Activated CD8-positive, alpha-beta memory T cell treated with anti-CD3 and anti-CD28 coated beads for 36 hours (primary cell): ENCODE results near the gene HMGCS2. TPM values are rescaled to one million over a fixed set of nuclear protein-coding genes. Genes with fewer than 3 reads are reported as not detected.

Source experiments
- CTCF ChIA-PET: fragments of 350-600 bp; sonication (Branson Sonifier 250); formaldehyde crosslinking; loops from one replicate; lab custom pipeline; 2021; ENCODE audit warnings: antibody characterized with exemption; lab: Charles Lee
- POLR2A ChIA-PET: fragments of 350-600 bp; sonication (Branson Sonifier 250); formaldehyde crosslinking; loops from one replicate; lab custom pipeline; 2021; ENCODE audit warnings: antibody characterized with exemption; lab: Charles Lee
- total RNA-seq, 2 experiments: library from RNA; stranded (reverse); gene quantifications; one replicate each; pipeline ENCODE4 v1.2.3, GENCODE V29; 2021

Gene HMGCS2
- total RNA-seq, 2 experiments from 2014 or later, result not detected

DNA sequence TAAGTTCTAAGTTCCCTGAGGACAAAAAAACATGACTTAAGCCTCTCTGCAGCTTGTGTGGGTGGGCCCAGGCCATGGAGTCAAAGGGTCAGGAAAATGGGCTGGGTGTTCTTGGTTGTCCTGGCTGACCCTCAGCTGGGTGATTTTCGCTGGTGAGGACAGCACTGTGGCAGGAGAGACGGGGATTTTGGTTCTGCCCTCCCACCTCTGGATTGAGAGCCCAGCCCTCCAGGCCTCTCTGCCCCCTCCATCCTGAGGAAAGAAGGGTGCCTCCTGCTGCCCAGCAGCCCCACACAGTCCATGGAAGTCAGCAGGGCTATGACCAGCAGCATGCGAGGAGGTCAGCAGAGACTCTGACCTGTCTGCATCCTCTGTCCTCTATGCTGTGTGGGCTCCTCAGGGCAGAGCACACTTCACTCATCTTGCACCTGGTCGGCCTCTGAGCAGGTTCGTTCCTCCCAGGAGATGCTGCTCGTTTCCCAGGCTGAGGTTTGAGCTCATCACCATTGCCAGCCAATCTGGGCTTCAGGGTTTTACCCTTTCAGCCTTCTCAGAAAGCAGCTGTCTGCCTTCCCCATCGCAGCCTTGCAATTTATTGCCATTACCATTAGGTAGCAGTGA lies 30.5 kb downstream of the HMGCS2 start:
- POLR2A ChIA-PET, result no interaction called here
- CTCF ChIA-PET, result interaction anchor here (0.7 kb wide), 1 partner anchor 169 kb away, joined by 3 read pairs; no protein-coding TSS in a partner anchor

DNA sequence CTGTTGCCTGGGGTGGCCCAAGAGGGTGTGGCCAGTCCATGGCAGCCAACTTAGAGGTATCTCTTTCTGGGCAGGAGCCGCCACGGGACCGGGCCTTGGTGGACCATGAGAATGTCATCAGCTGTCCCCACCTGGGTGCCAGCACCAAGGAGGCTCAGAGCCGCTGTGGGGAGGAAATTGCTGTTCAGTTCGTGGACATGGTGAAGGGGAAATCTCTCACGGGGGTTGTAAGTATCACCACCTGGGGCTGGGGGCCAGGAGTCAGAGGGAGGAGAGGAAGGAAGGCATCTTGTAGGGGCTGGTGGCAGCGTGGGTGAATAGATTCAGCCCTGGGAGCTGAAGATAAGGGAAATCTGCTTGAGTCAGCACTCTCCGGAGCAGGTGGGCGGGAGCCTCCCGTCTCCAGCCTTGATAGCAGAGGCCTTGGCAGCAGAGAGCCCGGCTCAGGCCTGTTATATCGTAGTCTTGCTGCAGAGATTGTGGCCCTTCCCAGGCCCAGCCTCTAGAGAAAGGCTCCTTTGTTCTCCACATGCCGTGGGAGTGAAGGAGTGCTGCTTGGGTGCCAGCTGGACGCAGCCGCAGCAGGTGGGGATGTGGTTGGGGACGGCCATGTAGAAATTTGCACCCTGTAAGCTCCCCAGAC lies 31.5 kb downstream of the HMGCS2 start:
- CTCF ChIA-PET, result no interaction called here

DNA sequence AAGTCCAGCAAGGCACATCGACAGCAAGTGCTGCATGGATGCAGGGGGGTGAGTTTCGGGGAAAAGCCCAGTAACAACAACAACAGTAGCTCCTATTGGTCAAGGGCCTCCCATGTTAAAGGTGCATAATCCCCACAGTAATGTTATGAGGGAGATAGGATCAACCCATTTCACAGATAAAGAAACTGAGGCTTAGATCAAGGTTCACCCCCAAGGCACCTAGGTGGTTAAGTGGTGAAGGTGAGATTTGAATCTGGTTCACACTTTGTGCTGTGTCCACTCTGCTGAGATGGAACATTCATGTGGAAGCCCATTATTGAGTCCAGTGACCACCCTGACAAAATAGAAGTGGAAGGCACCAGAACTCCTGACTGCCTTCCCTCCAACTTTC lies 32.1 kb downstream of the HMGCS2 start:
- CTCF ChIA-PET, result no interaction called here
- POLR2A ChIA-PET, result no interaction called here

More for the DNA sequence above, 31.5 kb downstream of the HMGCS2 start:
- POLR2A ChIA-PET, result no interaction called here

DNA sequence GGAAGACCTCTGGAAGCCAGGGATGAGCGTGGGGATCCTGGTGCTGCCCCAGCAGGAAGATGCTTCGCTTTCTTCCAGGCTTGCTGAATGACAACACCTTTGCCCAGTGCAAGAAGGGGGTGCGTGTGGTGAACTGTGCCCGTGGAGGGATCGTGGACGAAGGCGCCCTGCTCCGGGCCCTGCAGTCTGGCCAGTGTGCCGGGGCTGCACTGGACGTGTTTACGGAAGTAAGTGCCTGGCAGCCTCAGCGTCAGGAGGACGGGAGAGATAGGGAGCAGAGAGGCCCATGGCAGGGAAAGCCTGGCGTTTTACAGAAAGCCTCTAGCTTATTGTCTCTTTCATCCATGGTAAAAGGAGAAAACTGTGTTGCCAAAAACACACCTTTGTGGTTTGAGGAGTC lies 33.5 kb downstream of the HMGCS2 start:
- CTCF ChIA-PET, result interaction anchor here (2.6 kb wide), 1 partner anchor 9 kb away, joined by 11 read pairs; no protein-coding TSS in a partner anchor
- POLR2A ChIA-PET, result no interaction called here

DNA sequence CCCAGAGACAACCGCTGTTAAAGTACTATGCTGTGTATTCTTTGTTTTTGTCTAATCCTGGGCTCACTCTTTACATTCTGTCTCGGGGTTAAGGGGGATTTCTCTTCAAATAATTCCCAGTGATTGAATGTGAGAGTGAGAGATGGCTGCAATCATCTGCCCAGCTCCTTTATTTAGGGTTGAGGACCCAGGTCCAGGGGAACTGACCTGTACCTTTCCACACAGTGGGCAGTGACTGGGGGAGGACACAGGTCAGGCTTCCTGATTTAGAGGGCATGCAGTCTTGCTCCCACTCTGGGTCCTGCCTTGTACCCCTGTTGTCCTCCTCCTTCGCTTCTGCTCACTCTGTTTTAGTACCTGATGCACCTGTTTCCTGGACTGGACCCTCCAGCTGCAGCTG lies 35.0 kb downstream of the HMGCS2 start:
- CTCF ChIA-PET, result interaction anchor here (2.6 kb wide), 1 partner anchor 11 kb away, joined by 11 read pairs; no protein-coding TSS in a partner anchor
- POLR2A ChIA-PET, result no interaction called here

DNA sequence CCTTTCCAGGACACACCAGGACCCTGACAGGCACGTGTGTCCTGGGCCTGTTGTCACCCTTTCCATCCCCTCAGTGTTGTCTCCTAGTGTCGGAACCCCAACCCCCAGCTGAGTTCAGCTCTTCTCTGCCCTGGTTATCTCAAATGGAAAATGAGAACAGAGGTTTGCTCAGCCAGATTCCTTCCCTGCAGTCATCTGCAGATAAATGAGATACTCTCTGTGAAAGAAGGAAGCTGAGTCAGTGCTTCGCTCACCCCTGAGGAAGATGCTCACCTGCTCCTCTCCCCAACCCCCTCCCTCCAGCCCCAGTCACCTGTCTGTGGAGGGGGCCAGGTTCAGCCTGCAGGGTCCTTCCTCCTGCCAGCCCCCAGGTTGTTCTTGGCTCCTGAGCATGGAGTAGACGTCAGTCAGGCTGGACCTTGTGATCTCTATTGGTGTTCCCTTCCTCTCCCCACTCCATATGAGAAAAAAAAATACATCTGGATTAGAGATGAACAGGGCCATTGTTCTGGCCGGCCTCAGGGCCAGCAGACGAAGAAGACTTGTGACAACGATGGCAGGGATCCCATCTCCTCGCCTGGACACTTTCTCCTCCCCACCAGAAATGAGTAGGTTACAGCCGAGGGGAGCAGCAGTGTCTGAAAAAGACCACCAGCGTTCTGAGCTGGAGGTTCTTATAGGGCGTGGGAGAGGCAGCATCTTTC lies 36.1 kb downstream of the HMGCS2 start:
- POLR2A ChIA-PET, result no interaction called here
- CTCF ChIA-PET, result no interaction called here

DNA sequence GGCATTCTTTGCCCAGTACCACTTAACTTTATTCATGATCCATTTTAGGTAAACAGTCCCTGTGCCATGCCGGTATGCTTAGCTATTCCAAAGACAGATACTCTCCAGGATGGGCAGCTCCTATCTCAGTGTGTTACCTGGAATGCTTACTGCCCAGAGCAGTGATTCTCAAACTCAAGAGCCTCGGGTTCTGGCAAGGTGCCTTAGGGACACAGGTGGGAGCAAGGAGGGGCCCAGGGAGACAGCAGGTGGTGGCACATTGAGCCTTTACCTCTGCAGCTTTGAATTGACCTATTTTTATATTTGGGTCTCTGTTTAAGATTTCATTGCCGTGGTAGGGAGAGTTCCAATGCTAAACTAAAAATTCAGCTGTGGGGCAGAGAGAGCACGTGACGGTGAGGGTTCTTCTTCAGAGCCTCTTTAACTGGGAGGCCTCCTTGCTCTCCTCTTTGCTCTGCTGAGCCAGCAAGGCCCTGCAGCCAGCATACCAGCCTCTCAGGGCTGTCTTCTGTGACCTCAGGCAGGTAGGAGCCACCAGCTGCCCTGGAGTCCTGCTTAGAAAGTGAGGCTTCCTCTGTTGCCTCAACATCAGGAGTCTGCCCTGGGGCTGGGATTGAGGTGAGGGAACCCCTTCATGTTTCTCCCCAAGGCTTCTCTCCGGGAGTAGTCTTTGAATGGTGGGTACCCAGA lies 36.8 kb downstream of the HMGCS2 start:
- POLR2A ChIA-PET, result no interaction called here
- CTCF ChIA-PET, result no interaction called here

DNA sequence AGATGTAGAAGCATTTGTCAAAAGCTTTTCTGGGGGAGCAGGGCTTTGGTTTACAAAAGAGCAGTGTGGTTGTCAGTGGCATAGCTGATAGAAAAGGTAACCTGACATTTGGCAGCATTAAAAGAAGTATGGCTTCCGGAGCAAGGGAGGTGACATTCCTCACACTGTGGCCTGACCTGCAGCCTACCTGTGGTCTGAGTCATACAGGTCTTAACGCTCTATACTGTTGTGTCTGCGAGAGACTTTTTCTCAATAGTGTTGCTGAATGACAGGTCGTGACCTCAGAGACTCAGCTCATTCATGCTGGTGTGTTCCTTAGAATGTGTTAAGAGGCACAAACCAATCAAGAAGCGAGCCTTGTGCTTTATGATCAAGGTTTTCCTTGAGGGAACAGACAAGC lies 37.6 kb downstream of the HMGCS2 start:
- ChIA-PET CTCF (no interaction called here), POLR2A (no interaction called here)

DNA sequence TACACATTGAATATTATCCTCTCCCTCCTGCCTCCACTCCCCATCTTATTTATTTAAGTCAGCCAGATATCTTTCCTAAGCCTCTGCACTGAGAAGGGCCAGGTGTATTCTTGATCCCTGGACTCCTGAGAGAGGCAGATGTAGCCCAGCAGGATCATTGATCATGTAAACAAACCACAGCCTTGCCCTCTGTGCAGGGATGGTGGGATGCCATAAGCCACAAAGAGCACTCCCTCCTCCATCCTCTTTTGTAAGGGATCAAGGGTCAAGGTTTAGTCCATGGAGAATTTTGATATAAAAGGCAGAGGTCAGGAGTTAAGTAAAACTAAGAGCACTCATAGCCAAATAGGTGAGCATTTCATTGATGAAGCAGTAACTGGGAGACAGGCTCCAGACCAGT lies 39.7 kb downstream of the HMGCS2 start:
- CTCF ChIA-PET, result no interaction called here

DNA sequence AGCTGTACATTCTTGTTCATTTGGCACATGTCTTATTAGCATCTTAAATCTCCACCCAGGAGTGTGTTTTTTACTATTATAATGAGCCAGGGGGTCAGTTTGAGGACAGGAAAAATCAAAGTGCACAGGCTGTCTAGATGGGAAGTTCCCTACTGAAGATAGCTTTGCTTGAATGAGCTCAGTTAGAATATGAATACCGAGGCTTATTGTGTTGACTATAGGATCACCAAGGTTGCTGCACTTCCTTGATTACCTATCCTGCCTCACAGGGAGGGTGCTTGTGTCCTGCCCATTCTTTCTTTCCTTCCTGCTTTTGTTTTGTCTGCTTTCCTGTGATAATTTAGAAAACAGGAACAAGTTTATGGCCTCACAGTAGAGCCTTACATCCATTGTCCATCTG lies 40.7 kb downstream of the HMGCS2 start:
- ChIA-PET CTCF (no interaction called here), POLR2A (interaction anchor here (0.7 kb wide), 1 partner anchor 20 kb away, joined by 7 read pairs; no protein-coding TSS in a partner anchor)

More for the DNA sequence above, 39.7 kb downstream of the HMGCS2 start:
- POLR2A ChIA-PET, result no interaction called here

DNA sequence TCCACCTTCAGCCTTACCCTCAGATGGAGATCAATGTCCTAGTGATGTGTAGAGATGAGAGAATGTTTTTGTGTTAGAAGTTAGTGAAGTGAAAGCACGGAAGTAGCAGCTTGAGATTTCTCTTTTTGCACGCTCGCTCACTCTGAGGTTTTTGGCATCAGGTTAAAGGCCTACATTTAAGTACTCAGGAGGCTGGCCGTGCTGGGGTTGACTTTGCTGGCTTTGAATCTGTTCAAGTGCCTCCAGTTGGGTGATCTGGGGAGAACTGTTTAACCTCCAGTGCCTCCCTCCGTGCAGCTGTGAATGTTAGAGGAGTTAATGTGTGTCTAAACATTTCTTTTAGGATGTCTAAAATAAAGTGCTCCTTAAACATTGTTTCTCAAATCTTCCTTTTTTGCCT lies 43.1 kb downstream of the HMGCS2 start:
- ChIA-PET CTCF (no interaction called here), POLR2A (no interaction called here)

DNA sequence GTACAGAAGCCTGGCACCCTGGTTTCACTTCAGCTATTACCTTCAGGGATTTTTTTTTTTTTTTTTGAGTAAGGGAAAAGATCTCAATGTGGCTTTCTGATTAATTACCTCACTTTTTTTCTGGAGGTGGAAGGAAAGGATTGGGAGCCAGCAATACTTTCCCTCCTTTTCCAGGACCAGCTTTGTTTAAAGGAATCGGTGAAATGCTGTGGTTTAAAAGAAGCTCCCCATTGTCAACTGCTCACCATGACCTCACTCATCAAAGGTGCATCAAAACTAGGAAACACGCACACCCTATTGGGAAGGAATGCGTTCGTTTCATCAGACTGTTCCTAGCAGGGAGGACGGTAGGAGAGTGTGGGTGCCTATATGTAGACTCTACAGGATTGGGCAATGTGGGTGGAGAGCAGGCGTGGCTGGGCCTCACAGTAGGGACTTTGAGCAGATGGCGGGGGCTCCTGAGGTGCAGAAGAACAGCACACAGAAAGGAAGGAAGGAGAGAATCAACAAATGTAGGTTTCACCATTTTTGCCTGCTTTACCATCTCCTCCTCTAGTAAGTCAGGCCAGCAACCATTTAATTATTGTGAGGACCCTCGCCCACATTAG lies 44.0 kb downstream of the HMGCS2 start:
- CTCF ChIA-PET, result no interaction called here
- POLR2A ChIA-PET, result no interaction called here

DNA sequence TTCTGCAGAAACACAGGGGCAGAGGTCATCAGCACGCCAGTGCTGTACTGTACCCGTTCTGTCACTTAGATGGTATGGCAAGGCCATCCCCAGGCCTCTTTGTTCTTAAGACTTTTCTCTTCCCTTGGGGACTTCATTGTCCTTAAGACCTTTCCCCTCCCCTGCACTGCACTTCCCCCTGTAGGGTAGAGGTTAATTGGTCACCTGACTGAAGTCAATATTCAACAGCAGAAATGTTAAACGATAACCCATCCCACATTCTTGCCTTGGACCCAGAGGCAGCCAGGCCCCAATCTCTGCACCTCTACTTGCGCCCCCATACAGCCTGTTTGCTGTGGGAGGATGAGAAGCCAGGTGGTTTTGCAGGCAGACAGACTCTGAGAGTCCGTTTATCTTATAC lies 46.8 kb downstream of the HMGCS2 start:
- CTCF ChIA-PET, result interaction anchor here (0.6 kb wide), 1 partner anchor 46 kb away, joined by 5 read pairs; no protein-coding TSS in a partner anchor
- POLR2A ChIA-PET, result no interaction called here

DNA sequence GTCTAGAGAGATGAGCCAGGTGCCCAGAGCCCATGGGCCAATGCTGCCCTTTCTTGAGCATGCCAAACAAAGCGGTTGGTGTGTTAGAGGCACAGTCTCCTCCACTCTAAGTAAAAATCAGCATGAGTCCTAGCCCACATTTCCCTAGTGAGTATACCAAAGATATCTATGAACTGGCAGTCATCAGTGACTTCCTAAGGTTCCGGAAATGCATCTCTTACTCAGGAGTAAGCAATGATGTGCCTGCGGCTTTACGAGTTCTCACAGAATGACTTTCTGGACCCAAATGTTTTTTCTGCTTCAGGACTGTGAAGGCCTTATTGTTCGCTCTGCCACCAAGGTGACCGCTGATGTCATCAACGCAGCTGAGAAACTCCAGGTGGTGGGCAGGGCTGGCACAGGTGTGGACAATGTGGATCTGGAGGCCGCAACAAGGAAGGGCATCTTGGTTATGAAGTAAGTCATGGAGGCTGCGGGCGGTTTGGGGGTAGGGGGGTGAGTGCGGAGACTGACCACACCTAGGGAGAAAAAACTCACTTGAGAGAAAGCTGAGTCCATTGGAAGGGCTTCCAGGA lies 47.8 kb downstream of the HMGCS2 start:
- CTCF ChIA-PET, result no interaction called here

DNA sequence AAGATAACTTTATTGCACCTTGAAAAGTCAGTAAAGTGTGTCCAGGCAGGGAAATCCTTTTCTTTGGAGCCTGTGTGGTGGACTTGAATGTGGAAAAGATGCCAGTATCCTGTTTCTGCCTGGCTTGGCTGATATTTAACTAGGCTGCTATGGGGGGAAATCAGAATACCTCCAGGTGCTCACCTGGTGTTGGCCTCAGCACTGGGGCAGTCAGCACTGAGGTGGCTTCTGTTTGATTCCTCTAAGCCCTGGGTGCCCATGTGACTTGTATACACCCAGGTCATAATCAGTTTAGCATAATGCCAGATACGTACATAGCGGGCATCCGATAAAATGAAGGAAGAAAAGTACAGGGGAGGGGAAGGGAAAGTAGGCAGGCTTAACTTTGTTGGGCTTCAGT lies 49.7 kb downstream of the HMGCS2 start:
- ChIA-PET POLR2A (no interaction called here), CTCF (no interaction called here)

More for the DNA sequence above, 47.8 kb downstream of the HMGCS2 start:
- POLR2A ChIA-PET, result no interaction called here

DNA sequence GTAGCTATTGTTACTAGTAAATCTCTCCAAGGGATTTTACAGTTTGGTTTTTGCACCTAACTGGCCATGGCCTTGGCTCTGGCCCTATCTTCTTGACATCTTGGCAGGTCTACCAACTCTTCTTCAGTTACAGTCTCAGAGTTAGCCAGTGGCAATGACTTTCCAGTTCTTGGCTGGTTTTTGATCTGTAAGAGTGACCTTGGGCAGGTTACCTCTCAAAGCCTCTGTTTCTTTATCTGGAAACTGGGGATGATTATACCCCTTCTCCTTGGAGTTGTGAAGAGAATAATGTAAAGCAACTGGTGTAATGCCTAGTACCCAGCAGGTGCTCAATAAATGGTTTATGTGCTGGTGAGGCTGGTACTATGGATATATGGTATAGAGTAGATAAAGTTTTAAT lies 50.3 kb downstream of the HMGCS2 start:
- POLR2A ChIA-PET, result no interaction called here
- CTCF ChIA-PET, result no interaction called here

DNA sequence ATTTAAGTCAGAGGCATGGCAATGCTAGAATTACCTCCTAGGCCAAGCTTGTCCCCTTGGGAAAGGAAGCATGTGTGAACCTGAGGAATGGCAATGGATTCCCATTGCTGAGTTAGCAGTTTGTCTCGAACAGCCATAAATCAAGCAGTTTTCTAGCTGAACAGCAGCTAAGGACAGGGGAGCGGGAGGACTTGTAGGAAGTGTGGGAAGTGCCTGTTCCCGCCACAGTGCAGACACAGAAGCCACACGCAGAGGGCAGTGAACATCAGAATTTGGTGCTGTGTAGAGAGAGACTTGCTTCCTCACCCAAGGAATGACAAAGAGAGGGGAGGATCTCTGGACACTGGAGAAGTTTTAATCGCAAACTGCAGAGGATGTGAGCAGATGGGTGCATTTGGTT lies 53.2 kb downstream of the HMGCS2 start:
- POLR2A ChIA-PET, result no interaction called here
- CTCF ChIA-PET, result no interaction called here

DNA sequence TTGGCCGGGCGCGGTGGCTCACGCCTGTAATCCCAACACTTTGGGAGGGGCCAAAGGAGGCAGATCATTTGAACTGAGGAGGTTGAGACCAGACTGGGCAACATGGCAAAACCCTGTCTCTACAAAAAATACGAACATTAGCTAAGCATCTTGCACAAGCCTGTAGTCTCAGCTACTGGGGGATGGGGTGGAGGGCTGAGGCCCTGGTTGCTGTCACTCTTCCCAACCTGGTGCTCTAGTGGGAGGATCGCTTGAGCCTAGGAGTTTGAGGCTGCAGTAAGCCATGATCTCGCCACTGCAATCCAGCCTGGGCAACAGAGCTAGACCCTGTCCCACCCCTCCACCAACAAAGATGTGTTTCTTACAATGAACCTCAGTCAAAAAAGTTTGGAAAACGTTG lies 54.1 kb downstream of the HMGCS2 start:
- CTCF ChIA-PET, result no interaction called here
- POLR2A ChIA-PET, result no interaction called here

DNA sequence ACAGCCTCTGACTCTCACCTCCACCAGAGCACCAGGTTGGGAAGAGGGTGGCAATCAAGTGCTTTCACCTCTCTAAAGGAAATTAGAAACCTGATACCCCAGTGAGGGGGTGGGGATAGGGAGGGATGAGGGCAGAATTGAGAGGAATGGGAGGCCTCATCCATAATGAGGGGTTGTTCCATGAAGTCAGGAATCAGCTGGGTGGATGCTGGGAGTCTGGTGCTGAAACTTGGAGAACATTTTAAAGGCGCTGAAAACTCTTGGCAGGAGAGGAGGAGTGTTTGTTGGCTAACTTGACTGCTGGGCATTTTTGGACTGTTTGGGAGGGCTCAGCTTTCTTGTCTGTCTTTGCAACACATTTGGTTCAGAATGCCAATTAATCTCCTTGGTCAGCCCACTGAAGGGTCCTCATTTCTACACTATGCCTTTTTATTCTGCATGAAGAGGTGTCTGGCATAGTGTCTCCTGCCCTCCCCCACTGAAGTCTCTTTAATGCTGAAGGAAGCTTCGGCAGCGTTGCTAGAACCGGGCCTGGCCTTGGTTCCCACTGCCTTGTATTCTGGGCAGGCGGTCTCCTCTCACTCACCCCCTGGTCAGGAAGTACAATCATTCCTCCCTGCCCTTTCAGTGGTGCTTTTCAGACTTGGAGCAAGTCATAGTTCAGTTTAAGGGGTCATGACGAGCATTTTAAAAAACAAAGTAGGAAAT lies 54.8 kb downstream of the HMGCS2 start:
- ChIA-PET POLR2A (no interaction called here), CTCF (no interaction called here)
